Measurements from ENCODE around the gene GPR84.

GPR84 gene

GRCh38 chr12:54324617-54325441 is 39.5 kb downstream of the GPR84 start, which contains the start of gene COPZ1:
Gene COPZ1, plus strand, starts transcription at chr12:54325131. Its CDS starts 33 bp downstream, at chr12:54325164.
- peak; percentile 83 for DNase-seq (ENCODE audit: low read depth)

- no peak for DNase-seq (ENCODE audit: low read depth)
Measured at GRCh38 chr12:54321363-54321762, 42.9 kb downstream of the GPR84 start.
